HG02943 (cell line): ENCODE measurements around the gene RSU1.

ENCODE experiments used
- ATAC-seq: cut with Tn5 transposase; IDR thresholded peaks from one replicate; pipeline ENCODE4 v1.9.1; 2021; ENCODE audit warnings: mild to moderate bottlenecking, low read depth, moderate library complexity; ENCODE audit not compliant: unreplicated experiment

Gene RSU1

DNA sequence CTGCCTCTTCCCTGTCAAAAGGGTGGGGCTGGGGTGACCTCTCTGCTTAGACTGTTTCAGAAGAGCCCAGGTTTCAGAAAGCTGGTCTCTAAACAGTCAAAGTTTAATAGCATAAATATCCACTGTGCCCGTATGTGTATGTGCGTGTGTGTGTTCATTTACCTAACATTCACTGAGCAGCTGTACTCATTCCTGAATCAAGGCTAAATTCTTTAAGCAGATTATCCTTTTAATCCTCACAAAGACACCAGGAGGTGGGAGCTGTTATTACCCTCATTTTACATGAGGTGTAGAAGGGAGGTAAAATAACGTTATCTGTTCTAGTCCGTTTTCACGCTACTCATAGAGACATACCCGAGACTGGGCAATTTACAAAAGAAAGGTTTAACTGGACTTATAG, 72.2 kb downstream of the RSU1 start:
- no peak for ATAC-seq

DNA sequence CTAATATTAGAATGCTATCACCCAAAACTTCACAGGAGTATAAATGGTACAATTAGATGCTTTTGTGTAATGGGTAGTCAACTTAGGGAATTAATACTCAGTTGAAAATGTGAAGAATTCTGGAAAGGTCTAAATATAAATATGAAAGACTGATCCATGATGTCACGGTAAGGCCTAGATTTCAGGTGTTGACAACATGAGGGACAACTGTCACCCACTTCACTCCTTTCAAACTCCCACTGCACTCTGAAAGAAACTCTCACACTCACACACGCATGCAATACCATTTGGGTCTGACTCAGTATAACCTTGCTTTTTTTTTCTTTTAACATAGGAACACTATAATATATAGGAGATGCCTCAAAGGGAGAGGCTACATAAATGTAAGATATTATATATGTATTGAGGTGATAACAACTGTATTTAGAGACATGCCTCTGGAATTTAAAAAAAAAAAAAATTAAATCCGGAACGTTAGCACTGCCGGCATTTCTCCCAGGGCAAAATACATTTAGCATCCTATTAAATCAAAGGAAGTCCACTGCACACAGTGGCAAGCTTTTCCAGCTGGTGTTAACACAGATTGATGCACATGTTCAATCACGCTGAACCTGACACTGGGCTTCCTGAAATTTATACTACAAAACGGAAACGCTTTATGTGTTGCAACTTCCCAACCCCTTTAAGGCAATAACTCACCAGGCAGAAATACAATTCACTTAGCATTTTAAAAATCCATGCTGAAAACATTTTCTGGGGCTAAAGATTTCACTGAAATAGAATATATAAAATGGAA, 74.9 kb downstream of the RSU1 start:
- ATAC-seq: no peak

- no peak for ATAC-seq
Measured at GRCh38 chr10:16741540-16741939, 75.7 kb downstream of the RSU1 start.

DNA sequence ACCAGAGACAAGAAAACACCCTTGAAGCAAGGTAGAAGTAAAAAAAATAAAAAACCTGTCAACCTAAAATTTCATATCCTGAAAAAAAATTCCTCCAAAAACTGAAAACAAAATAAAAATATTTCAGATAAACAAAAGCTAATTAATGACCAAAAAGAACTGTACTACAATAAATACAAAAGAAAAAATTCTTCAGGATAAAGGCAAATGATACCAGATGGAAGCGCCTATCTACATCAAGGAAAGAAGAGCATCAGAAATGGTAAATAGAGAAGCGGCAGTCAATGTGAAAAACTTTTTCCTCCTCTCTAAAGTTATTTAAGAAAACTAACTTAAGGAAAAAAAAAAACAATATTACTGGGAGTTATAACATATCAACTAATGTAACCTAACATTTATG, 79.8 kb downstream of the RSU1 start:
- no peak for ATAC-seq

- ATAC-seq: no peak
Measured at GRCh38 chr10:16735671-16736070, 81.6 kb downstream of the RSU1 start.

DNA sequence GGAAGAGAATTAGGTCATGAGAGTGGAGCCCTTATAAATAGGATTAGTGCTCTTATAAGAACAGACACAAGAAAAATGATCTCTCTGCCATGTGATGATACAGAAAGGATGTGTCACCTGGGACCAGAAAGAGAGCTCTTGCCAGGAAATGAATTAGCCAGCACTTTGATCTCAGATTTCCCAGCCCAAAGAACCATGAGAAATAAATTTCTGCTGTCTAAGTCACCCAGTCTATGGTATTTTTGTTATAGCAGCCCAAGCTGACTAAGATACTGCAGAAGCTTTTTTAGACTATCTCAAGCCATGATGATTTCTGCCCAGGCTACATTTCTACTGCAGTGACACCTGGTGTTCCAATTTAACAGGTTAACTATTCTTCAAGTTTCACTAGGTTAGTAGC, 84.8 kb downstream of the RSU1 start:
- no peak for ATAC-seq

- ATAC-seq: no peak
Measured at GRCh38 chr10:16728266-16728665, 89.0 kb downstream of the RSU1 start.

- ATAC-seq: no peak
Measured at GRCh38 chr10:16727666-16728065, 89.6 kb downstream of the RSU1 start.

- no peak for ATAC-seq
Measured at GRCh38 chr10:16724509-16724908, 92.7 kb downstream of the RSU1 start.

- ATAC-seq: no peak
Measured at GRCh38 chr10:16720812-16721211, 96.4 kb downstream of the RSU1 start.

DNA sequence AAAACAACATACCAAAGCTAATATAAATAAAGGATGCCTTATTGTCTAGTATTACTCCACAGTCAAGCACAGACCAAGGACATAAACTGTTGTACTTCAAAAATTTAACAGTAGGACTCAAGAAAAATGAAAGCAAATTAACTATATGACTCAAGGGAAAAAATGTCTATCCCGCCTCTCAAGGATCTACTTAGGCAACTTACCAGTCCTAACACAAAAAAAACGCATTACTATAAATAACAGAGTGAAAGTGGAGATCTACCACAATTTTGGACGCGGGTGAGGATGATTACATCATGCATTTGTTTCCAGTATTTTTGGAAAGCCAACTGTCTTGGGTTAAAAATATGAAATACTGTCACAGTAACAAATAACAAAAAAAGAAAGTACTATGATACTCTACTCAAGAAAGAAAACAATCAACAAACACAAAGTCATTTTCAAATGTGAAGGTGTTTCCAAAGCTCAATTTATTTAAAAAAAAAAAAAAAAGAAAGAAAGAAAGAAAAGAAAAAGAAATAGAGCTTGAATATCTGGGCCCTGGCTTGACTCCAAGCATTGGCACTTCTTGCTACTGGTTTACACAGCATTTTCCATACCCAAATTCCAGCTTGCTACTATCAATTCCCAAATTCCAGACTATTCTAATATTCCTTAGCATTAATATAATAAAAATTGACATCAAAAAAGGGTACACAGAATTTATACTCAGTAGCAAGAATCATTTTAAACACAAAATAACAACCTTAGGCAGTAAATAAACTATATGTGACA, 99.4 kb downstream of the RSU1 start:
- ATAC-seq: no peak

DNA sequence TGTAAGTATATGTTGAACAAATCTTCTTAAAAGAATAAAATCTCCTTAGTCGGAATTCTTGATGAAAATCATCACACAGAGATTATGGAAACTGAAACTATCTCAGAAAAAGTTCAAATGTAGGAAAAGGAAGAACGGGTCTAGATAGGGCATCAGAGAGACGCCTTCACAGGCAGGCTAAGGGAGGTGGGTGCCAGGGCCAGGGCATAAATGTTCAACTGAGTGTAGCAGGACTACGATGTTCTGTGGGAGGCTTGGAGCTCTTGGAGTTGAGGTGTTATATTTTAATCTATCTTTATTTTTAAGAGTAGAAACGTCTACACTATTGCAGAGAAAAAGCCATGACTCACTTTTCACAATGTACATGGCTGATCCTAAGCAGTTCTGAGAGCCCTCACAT, 101.2 kb downstream of the RSU1 start:
- no peak for ATAC-seq

- ATAC-seq: no peak
Measured at GRCh38 chr10:16713290-16713689, 103.9 kb downstream of the RSU1 start.

- no peak for ATAC-seq
Measured at GRCh38 chr10:16712883-16713282, 104.3 kb downstream of the RSU1 start.

- ATAC-seq: no peak
Measured at GRCh38 chr10:16700331-16700730, 116.9 kb downstream of the RSU1 start.

DNA sequence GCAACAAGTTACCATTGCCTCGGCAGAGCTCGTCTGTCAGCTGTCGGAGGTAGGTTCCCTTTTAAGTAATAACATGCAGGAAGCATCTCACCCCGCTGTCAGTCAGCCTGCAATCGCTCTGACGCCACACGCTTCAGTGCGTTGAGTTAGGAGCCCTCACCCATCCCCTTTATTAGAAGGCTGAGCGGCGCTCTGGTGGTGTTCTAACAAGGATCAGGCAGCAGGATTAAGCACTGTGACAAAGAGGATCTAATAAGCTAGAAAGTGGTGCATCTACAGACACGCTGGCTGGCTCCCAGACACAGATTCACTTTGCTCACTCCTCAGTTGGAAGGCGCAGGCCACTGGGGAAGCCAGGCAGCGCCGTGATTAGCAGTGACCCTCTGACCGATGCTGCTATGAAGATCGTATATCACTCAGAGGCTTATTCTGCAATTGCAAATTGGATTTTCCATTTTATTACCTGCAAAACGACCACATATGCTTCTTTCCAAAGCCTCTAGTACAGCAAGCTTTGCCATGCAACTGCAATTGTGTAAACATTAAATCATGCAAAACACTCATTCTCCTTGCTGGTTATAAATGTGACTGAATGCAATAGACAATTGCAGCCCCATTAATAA, 117.7 kb downstream of the RSU1 start:
- ATAC-seq: no peak

DNA sequence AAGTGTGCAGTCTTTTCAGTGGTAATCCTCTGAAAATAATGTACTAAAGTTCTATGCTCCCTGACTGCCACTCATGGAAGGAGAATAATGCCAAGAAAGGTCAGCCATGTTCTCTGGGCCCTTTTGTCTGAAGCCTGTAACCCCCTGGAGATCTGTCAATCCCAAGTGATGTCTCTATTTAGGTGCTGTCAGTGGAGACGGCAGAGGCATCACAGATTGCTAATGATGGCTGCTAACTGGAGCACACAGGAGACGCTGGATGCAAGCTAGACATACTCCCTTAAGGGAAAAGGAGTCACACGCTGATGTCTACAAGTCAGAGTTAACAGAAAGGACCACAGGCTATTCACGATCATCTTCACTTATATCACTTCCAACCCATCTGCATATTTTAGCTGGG, 118.8 kb downstream of the RSU1 start:
- ATAC-seq: no peak

DNA sequence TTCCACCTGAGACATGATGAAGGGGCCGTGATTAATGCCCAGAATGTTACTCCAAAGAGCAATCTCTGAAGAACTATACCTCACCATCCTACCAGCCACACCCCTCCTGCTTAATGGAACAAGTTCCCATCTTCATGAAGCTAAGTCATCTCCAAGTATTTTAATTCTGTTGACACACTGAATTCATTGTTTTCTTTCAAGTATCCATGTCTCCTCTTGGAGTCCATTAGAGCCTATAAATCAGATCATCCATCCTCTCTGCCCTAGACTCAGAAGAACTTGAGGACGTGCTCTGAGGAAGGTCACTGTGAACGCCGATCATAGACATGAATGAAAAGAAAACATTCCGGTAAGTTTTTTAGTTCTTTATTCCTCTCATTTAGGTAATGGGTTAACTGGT, 126.8 kb downstream of the RSU1 start:
- no peak for ATAC-seq

DNA sequence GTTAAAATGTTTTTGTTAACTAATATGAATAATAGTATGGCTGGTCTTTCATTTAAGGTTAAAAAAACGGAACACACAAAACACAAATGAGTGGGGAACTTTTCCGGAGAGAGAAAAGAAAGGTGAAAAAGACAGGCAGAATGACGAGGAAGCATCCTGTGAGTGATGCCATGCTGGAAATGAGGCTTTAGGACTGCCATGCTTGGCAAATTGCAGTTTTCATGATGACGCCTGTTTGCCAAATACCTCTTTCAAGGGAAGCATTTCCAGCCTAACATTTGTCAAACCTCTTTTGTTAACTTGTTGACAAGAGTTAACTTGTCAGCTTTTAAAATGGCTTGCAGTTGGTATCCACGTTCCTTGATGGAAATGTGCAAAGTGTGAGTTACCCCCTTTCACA, 127.5 kb downstream of the RSU1 start:
- ATAC-seq: no peak

GRCh38 chr10:16689227-16689626, 128.0 kb downstream of the RSU1 start:
- ATAC-seq: no peak

- ATAC-seq: no peak
Measured at GRCh38 chr10:16686054-16686902, 130.9 kb downstream of the RSU1 start.
